Measurements from ENCODE around the gene NHEJ1. TPM values are rescaled to one million over a fixed set of nuclear protein-coding genes. Genes with fewer than 3 reads are reported as not detected.
"Not testable (repeated sequence)": the region's sequence is repeated elsewhere in the genome, so short reads cannot be mapped to it uniquely, and the experiment has no call there.

Gene NHEJ1
- total and polyA plus RNA-seq, 9 of the 15 experiments (the other 6 are each of a cell fraction or from before 2014, with no cell fraction given): 9.0 to 23.7 (median 13.9) TPM

GRCh38 chr2:219204425-219205164, 44.0 kb upstream of the NHEJ1 start:
- H3K4me3 ChIP-seq: no peak overlapping the region
- H3K27me3 ChIP-seq (ENCODE audit: control insufficient read depth in 2 of 2, insufficient read depth in 2 of 2, low read length in 2 of 2): no peaks in the 10 kb centered on the region
- peaks cover 24% of the 10 kb centered on the region; the same call in 2 of the 3 replicates for H3K36me3 ChIP-seq (ENCODE audit: control insufficient read depth, insufficient read depth, low read length)
- peaks cover 11% of the 10 kb centered on the region; the same call in 1 of the 2 replicates for H4K20me1 ChIP-seq (replicated peaks; ENCODE audit: control insufficient read depth, insufficient read depth, low read length)
- H3K79me2 ChIP-seq (ENCODE audit: control insufficient read depth, insufficient read depth, low read length): no peaks in the 10 kb centered on the region
- H3K4me2 ChIP-seq (ENCODE audit: insufficient read depth, low read length): no peak overlapping the region
- CTCF ChIA-PET (ENCODE audit: low intra/inter-chr PET ratio): no interaction called here
- intact Hi-C loops (cut with micrococcal nuclease) (no loop called here), in situ Hi-C loops (cut with MboI) (loop anchor here (5.0 kb wide), 1 partner anchor 32 kb away; the partner anchor contains the start of gene SLC23A3)
- TF ChIP-seq HBP1 (CRISPR knock-in tag; IDR thresholded peaks at IDR 0.05) (no peak), ZNF316 (IDR thresholded peaks at IDR 0.05) (peak; percentile 69)
- ATAC-seq (no peak), DNase-seq (ENCODE audit: extremely low read depth in 1 of 4, low spot score in 3 of 4) (no peak), FAIRE-seq (no peak)
- H2AFZ ChIP-seq (ENCODE audit: low read depth, low read length): no peak overlapping the region
- no peaks in the 10 kb centered on the region for H3K9me1 ChIP-seq (ENCODE audit: control insufficient read depth, insufficient read depth, low read length)
- no peak overlapping the region for H3K9ac ChIP-seq (ENCODE audit: insufficient read depth in 1 of 2, low read depth in 2 of 2, low read length in 2 of 2)
- 0 out of 2 replicates have a peak, but pooled peaks cover 2% of the 10 kb centered on the region for H3K9me3 ChIP-seq (replicated peaks; ENCODE audit: control insufficient read depth, insufficient read depth, low read depth, low read length)
- 83% methylated on average over 6 of the region's 7 CpGs for WGBS (ENCODE audit: insufficient coverage, low coverage, missing lambda C conversion rate)
- H3K4me1 ChIP-seq (replicated peaks in 1 of 2; ENCODE audit: control insufficient read depth in 2 of 2, insufficient read depth in 2 of 2, low read length in 2 of 2): peaks cover 16 to 17% of the 10 kb centered on the region in 2 experiments; a peak in 4 of 5 replicates
- no peak overlapping the region for H3K27ac ChIP-seq (ENCODE audit: extremely low read depth, low read depth, low read length)
- POLR2A ChIA-PET: interaction anchor here (1.0 kb wide), 1 partner anchor 28 kb away, joined by 3 read pairs; the partner anchor contains the start of gene CNPPD1
- no TSS peak for BruUV-seq (replicated peaks)

DNA sequence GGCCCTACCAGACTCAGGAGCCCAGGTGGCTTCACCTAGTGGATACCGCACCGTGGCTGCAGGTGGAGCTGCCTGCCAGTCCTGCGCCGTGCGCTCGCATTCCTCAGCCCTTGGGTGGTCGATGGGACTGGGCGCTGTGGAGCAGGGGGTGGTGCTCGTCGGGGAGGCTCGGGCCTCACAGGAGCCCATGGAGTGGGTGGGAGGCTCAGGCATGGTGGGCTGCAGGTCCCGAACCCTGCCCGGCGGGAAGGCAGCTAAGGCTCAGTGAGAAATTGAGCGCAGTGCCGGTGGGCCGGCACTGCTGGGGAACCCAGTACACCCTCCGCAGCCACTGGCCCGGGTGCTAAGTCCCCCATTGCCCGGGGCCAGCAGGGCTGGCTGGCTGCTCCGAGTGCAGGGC, 40.7 kb upstream of the NHEJ1 start:
- FAIRE-seq; CTCF ChIA-PET (ENCODE audit: low intra/inter-chr PET ratio); H3K36me3 ChIP-seq (ENCODE audit: control insufficient read depth, insufficient read depth, low read length); intact Hi-C loops (cut with micrococcal nuclease); BruUV-seq (replicated peaks); H3K27ac ChIP-seq (ENCODE audit: extremely low read depth, low read depth, low read length); H3K79me2 ChIP-seq (ENCODE audit: control insufficient read depth, insufficient read depth, low read length); DNase-seq (ENCODE audit: extremely low read depth in 1 of 4, low spot score in 3 of 4); H2AFZ ChIP-seq (ENCODE audit: low read depth, low read length); H3K9ac ChIP-seq (ENCODE audit: insufficient read depth in 1 of 2, low read depth in 2 of 2, low read length in 2 of 2); in situ Hi-C loops (cut with MboI); H3K27me3 ChIP-seq (ENCODE audit: control insufficient read depth in 2 of 2, insufficient read depth in 2 of 2, low read length in 2 of 2); H4K20me1 ChIP-seq (replicated peaks; ENCODE audit: control insufficient read depth, insufficient read depth, low read length); POLR2A ChIA-PET; H3K4me2 ChIP-seq (ENCODE audit: insufficient read depth, low read length); ATAC-seq; H3K9me1 ChIP-seq (ENCODE audit: control insufficient read depth, insufficient read depth, low read length); H3K9me3 ChIP-seq (replicated peaks; ENCODE audit: control insufficient read depth, insufficient read depth, low read depth, low read length); H3K4me3 ChIP-seq; H3K4me1 ChIP-seq (replicated peaks in 1 of 2; ENCODE audit: control insufficient read depth in 2 of 2, insufficient read depth in 2 of 2, low read length in 2 of 2): not testable (repeated sequence)
- WGBS (ENCODE audit: insufficient coverage, low coverage, missing lambda C conversion rate): 89% methylated on average over 6 of the region's 21 CpGs

All from K562 (cell line).